ENCODE data around the gene CLHC1.

- TF ChIP-seq, protein P1, sequence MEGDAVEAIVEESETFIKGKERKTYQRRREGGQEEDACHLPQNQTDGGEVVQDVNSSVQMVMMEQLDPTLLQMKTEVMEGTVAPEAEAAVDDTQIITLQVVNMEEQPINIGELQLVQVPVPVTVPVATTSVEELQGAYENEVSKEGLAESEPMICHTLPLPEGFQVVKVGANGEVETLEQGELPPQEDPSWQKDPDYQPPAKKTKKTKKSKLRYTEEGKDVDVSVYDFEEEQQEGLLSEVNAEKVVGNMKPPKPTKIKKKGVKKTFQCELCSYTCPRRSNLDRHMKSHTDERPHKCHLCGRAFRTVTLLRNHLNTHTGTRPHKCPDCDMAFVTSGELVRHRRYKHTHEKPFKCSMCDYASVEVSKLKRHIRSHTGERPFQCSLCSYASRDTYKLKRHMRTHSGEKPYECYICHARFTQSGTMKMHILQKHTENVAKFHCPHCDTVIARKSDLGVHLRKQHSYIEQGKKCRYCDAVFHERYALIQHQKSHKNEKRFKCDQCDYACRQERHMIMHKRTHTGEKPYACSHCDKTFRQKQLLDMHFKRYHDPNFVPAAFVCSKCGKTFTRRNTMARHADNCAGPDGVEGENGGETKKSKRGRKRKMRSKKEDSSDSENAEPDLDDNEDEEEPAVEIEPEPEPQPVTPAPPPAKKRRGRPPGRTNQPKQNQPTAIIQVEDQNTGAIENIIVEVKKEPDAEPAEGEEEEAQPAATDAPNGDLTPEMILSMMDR (IDR thresholded peaks at IDR 0.05) = no peak
- TF ChIP-seq POLR2A (IDR thresholded peaks at IDR 0.05) = no peak
Measured at GRCh38 chr2:55164534-55165480, 67.3 kb downstream of the CLHC1 start.
